ENCODE data around the gene HERPUD2.
A peak's percentile ranks its signal among the peaks of the same experiment; 100 is the strongest.
"Not testable (repeated sequence)": the region's sequence is repeated elsewhere in the genome, so short reads cannot be mapped to it uniquely, and the experiment has no call there.

HERPUD2 gene

GRCh38 chr7:35681231-35682029 is 13.5 kb downstream of the HERPUD2 start:
- Mint-ChIP-seq H3K27ac (no peak overlapping the region), H3K36me3 (ENCODE audit: low read depth) (peaks cover 41% of the 10 kb centered on the region), H3K27me3 (ENCODE audit: low read depth, poor library complexity) (no peaks in the 10 kb centered on the region), H3K4me1 (no peaks in the 10 kb centered on the region), H3K4me3 (no peak overlapping the region), H3K9me3 (peaks cover 30% of the 10 kb centered on the region)
- no peak for DNase-seq
- TF ChIP-seq, protein P1, sequence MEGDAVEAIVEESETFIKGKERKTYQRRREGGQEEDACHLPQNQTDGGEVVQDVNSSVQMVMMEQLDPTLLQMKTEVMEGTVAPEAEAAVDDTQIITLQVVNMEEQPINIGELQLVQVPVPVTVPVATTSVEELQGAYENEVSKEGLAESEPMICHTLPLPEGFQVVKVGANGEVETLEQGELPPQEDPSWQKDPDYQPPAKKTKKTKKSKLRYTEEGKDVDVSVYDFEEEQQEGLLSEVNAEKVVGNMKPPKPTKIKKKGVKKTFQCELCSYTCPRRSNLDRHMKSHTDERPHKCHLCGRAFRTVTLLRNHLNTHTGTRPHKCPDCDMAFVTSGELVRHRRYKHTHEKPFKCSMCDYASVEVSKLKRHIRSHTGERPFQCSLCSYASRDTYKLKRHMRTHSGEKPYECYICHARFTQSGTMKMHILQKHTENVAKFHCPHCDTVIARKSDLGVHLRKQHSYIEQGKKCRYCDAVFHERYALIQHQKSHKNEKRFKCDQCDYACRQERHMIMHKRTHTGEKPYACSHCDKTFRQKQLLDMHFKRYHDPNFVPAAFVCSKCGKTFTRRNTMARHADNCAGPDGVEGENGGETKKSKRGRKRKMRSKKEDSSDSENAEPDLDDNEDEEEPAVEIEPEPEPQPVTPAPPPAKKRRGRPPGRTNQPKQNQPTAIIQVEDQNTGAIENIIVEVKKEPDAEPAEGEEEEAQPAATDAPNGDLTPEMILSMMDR (IDR thresholded peaks at IDR 0.05): no peak

- Mint-ChIP-seq H3K4me3 (no peak overlapping the region), H3K36me3 (ENCODE audit: low read depth) (peaks cover 39% of the 10 kb centered on the region), H3K27me3 (ENCODE audit: low read depth, poor library complexity) (no peaks in the 10 kb centered on the region), H3K27ac (peak overlapping the region; percentile 15), H3K4me1 (no peaks in the 10 kb centered on the region), H3K9me3 (peaks cover 28% of the 10 kb centered on the region)
- TF ChIP-seq, protein P1 (IDR thresholded peaks at IDR 0.05): no peak
- DNase-seq: no peak
These were observed 14.4 kb downstream of the HERPUD2 start for GRCh38 chr7:35680403-35681013.

- no peak overlapping the region for H3K27ac Mint-ChIP-seq
- H3K27me3 Mint-ChIP-seq (ENCODE audit: low read depth, poor library complexity): no peaks in the 10 kb centered on the region
- H3K36me3 Mint-ChIP-seq (ENCODE audit: low read depth): peaks cover 22% of the 10 kb centered on the region
- no peak for DNase-seq
- H3K4me1 Mint-ChIP-seq: no peaks in the 10 kb centered on the region
- TF ChIP-seq, protein P1 (IDR thresholded peaks at IDR 0.05): no peak
- no peak overlapping the region for H3K4me3 Mint-ChIP-seq
- H3K9me3 Mint-ChIP-seq: peaks cover 6% of the 10 kb centered on the region
These were observed 17.2 kb downstream of the HERPUD2 start for GRCh38 chr7:35677582-35678356.

- Mint-ChIP-seq H3K9me3 (no peaks in the 10 kb centered on the region), H3K27me3 (ENCODE audit: low read depth, poor library complexity) (no peaks in the 10 kb centered on the region), H3K4me3 (no peak overlapping the region), H3K4me1 (peaks cover 3% of the 10 kb centered on the region), H3K27ac (no peak overlapping the region), H3K36me3 (ENCODE audit: low read depth) (peaks cover 22% of the 10 kb centered on the region)
- no peak for DNase-seq
- TF ChIP-seq, protein P1 (IDR thresholded peaks at IDR 0.05): no peak
These were observed 18.7 kb downstream of the HERPUD2 start for GRCh38 chr7:35676211-35676610.

DNA sequence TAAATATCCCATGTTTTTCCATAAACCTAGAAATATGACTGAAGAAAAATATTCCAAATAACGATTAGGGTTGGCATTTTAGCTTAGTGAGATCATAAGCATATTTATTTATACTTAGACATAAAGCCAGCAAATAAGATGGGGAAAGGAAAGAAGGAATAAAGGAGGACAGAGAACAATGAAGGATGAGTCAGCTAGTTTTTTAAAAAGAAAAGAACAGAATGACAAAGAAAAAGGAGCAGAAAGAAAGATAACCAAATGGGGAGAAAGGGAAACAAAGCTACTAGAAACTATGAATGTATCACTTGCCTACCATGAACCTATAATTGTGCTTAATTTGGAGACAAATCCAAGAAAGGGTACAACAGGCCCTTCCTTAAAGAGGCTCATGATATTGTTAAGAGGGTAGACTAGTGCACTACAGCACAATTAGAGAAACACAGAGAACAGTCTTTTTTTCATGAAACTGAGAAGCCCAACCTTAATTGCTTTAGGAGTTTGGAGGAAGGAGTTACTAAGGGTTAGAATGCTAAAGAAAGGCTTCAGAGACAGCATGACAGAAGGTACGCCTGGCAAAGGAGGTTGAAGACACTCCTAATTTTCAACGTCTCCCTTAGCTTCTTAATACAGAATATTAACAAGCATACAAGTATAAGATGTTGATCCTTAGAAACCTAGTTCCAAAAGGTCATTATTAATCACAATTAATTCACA is 23.9 kb downstream of the HERPUD2 start:
- Mint-ChIP-seq H3K4me3 (no peak overlapping the region), H3K9me3 (peaks cover 20% of the 10 kb centered on the region), H3K27ac (no peak overlapping the region), H3K4me1 (peaks cover 7% of the 10 kb centered on the region), H3K36me3 (ENCODE audit: low read depth) (peaks cover 72% of the 10 kb centered on the region), H3K27me3 (ENCODE audit: low read depth, poor library complexity) (peaks cover 2% of the 10 kb centered on the region)
- TF ChIP-seq, protein P1 (IDR thresholded peaks at IDR 0.05): no peak
- DNase-seq: no peak

DNA sequence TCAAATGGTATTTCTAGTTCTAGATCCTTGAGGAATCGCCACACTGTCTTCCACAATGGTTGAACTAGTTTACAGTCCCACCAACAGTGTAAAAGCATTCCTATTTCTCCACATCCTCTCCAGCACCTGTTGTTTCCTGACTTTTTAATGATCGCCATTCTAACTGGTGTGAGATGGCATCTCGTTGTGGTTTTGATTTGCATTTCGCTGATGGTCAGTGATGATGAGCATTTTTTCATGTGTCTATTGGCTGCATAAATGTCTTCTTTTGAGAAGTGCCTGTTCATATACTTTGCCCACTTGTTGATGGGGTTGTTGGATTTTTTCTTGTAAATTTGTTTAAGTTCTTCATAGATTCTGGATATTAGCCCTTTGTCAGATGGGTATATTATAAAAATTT is 34.5 kb downstream of the HERPUD2 start:
- Mint-ChIP-seq H3K36me3 (ENCODE audit: low read depth) (peaks cover 93% of the 10 kb centered on the region), H3K9me3 (peaks cover 70% of the 10 kb centered on the region)
- not testable (repeated sequence) for H3K27me3 Mint-ChIP-seq (ENCODE audit: low read depth, poor library complexity); H3K4me3 Mint-ChIP-seq; DNase-seq; H3K4me1 Mint-ChIP-seq; H3K27ac Mint-ChIP-seq

Measured in nephron progenitor cell (in vitro differentiated cells).